ENCODE results near the gene SLC5A2.
"Not testable (repeated sequence)": the region's sequence is repeated elsewhere in the genome, so short reads cannot be mapped to it uniquely, and the experiment has no call there.

The SLC5A2 gene

DNA sequence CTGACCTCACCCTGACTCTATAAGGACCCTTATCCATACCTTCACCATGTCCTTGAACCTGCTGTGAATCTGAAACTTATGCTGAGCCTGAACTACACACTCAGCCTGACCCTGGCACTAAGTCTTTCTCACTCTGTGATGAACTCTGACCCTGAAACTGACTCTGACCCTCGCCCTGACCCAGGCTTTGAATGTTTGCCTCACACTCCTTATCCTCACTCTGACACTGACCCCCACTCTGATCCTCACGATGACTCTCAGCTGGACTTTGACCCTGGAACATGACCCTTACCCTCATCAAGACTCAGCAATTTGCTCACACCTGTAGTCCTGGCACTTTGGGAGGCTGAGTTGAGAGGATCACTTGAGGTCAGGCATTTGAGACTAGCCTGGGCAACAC is 49.2 kb downstream of the SLC5A2 start:
- DNase-seq = no peak

DNA sequence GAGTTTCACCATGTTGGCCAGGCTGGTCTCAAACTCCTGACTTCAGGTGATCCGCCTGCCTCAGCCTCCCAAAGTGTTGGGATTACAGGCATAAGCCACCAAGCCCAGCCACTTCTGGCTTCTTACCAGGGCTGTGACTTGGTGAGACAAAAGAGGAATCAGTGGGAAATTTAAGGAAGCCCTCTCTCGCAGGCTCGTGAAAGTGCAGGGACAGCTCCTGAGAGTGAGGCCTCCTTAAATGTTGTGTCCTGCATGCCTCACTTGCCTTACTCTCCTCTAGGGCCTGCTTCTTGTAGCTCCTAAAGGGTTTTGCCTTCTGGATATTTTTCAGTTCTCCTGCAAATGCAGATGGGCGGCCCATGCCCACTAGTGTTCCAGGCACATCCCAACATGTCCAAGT is 50.0 kb downstream of the SLC5A2 start:
- no peak for DNase-seq

DNA sequence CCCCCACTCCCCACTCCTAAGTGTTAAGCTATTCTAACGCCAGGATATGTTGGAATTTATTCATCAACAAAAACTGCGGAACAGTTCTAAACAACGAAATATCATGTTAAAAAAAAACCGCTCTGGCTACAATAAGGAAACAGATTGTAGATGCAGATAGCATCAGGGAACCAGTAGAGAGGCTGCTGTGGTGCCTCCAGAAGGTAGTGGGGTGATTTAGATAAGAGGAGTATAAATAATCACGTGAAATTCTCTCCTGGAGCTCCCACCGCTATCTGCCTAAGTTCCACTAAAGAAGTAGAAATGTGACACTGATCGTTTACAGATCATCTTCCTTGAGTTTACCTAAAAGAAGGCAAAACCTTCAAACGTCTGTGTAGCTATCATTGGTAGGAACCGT is 52.8 kb downstream of the SLC5A2 start:
- DNase-seq = no peak

DNA sequence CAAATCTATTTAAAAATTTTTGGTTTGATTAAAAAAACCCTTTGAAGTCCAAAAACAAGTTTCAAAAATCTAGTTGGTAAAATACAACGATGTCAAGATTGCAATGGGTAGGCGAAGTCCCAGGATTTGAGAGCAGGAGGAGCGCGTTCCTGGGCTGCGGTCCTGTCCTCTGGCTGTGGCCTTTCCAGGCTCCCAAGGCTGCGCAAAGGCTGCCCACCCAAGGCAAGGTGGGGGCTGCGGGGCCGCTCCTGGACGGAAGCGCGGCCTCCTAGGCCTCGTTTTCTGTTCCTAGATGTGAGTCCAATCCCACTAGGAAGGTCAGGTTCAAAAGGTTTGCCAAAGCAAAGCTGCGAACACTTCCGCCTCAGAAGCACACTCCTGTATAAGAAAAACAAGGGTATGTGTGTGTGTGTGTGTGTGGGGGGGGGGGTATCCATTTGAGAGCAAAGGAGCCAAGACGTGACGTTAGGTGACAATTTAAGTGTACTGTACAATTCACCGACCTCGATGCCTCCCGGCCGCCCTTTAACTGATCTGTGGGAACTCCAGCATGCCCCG is 54.0 kb downstream of the SLC5A2 start:
- no peak for DNase-seq

DNA sequence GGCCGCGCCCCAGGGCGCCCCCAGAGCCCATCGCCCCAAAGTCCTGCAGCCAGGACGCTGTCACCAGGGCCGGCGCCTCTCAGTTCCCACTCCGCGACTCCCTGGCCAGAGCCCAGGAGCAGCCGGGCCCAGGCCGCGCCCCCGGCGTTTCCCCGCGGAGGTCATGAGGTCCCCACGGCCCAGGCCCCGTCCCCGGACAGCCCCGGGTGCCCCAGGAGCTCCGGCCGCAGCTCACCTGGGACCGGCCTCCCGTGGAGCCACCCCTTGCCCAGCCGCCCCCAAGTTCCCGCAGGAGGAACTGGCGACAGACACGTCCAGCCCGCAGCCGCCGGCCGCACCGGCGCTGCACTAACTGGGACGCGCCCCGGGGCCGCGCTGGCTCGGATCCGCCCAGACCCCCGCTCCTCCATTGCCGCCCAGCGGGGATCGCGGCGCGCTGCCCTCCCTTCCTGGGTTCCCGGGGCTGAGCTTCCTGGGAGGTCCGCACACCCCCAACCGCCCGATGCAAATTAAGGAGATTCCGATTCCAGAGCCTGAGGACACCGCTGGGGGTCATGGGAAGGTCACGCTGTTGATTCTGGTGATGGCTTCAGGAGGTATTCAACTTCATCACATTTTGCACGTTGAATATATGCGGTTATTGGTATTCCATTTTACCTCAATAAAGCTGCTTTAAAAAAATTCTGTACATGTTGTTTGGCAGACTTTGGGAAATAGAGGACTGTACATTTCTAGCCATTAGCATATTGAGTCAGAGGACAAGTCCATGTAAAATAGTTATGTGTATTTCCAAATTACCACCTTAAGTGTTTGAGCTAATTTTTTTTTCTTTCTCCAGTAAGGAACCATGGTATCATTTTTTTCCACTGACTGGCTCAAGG is 54.7 kb downstream of the SLC5A2 start:
- no peak for DNase-seq

DNA sequence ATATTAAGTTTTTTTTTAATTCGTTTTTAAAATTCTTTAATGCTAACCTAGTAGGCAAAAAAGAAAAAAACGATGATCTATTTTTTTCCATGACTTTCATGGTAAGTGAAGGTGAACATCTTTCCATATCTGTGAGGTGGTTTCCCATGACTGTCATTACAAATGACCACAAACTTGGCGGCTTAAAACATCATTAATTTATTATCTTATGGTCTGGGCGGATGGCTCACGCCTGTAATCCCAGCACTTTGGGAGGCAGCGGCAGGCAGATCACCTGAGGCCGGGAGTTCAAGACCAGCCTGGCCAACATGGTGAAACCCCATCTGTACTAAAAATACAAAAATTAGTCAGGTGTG is 55.3 kb downstream of the SLC5A2 start:
- not testable (repeated sequence) for DNase-seq

DNA sequence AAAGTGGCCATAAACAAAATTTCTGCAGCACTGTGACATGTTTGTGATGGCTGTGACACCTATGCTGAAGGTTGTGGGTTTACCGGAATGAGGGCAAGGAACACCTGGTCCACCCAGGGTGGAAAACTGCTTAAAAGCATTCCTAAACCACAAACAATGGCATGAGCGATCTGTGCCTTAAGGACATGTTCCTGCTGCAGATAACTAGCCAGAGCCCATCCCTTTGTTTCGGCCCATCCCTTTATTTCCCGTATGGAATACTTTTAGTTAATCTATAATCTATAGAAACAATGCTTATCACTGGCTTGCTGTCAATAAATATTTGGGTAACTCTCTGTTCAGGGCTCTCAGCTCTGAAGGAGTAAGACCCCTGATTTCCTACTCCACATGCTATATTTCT is 56.8 kb downstream of the SLC5A2 start:
- not testable (repeated sequence) for DNase-seq

Data from activated T-cell treated with anti-CD3 and anti-CD28 coated beads for 4 hours (primary cell).